ENCODE data around the gene ZBTB7C.

DNA sequence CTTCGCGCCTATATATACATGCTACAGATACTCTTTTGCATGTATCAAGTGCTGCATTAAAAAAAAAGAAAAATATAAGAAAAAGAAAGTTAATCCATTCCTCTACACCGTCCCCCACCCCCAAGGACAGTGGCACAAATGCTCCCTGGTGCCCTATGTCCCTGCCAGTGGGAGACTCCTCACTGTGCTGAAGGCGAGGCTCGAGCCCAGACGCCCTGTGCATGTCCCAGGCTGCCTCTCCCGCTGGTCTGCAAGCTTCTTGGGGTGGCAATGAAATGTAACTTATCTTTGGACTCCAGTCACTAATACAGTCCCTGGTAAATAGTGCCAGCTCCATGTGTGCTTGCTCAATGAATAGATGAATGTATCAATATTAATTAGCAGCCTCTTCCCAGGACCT lies 293.2 kb downstream of the ZBTB7C start:
- TF ChIP-seq, protein P1, sequence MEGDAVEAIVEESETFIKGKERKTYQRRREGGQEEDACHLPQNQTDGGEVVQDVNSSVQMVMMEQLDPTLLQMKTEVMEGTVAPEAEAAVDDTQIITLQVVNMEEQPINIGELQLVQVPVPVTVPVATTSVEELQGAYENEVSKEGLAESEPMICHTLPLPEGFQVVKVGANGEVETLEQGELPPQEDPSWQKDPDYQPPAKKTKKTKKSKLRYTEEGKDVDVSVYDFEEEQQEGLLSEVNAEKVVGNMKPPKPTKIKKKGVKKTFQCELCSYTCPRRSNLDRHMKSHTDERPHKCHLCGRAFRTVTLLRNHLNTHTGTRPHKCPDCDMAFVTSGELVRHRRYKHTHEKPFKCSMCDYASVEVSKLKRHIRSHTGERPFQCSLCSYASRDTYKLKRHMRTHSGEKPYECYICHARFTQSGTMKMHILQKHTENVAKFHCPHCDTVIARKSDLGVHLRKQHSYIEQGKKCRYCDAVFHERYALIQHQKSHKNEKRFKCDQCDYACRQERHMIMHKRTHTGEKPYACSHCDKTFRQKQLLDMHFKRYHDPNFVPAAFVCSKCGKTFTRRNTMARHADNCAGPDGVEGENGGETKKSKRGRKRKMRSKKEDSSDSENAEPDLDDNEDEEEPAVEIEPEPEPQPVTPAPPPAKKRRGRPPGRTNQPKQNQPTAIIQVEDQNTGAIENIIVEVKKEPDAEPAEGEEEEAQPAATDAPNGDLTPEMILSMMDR (conservative IDR thresholded peaks at IDR 0.05; ENCODE audit: low read depth, low read length): no peak
- TF ChIP-seq EZH2 (IDR thresholded peaks at IDR 0.05; ENCODE audit: borderline replicate concordance, low read depth, low read length, poor library complexity, severe bottlenecking): no peak
